Measurements from ENCODE around the gene SHANK3. TPM values are rescaled to one million over a fixed set of nuclear protein-coding genes. Genes with fewer than 3 reads are reported as not detected.
"Not testable (repeated sequence)": the region's sequence is repeated elsewhere in the genome, so short reads cannot be mapped to it uniquely, and the experiment has no call there.

The SHANK3 gene
- total RNA-seq, 1 donor from 2014 or later: 7.8 TPM

- no peak for DNase-seq (ENCODE audit: low read depth in 2 of 2)
These were observed 19.4 kb upstream of the SHANK3 start for GRCh38 chr22:50653256-50653655.

GRCh38 chr22:50654664-50655063, 18.0 kb upstream of the SHANK3 start:
- not testable (repeated sequence) for DNase-seq (ENCODE audit: low read depth in 2 of 2)

GRCh38 chr22:50656122-50657070, 16.2 kb upstream of the SHANK3 start:
- DNase-seq (ENCODE audit: low read depth in 2 of 2): peak; percentile 74 to 93

GRCh38 chr22:50657925-50658324, 14.7 kb upstream of the SHANK3 start:
- DNase-seq (ENCODE audit: low read depth in 2 of 2): peak in 1 of 2 donors; percentile 41

- not testable (repeated sequence) for DNase-seq (ENCODE audit: low read depth in 2 of 2)
These were observed 12.9 kb upstream of the SHANK3 start for GRCh38 chr22:50659711-50660110.

- no peak for DNase-seq (ENCODE audit: low read depth in 2 of 2)
These were observed 12.3 kb upstream of the SHANK3 start for GRCh38 chr22:50660306-50660705.

DNA sequence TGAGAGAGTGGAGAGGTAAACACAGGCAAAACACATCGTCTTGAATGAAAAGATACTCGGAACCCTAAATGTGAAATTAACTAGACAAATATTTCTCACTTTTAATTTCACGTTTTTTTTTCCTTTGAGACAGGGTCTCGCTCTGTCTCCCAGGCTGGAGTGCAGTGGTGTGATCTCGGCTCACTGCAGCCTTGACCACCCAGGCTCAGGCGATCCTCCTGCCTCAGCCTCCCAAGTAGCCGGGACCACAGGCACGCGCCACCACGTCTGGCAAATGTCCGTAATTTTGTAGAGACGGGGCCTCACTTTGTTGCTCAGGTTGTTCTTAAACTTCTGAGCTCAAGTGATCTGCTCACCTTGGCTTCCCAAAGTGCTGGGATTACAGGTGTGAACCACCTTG, 7.4 kb upstream of the SHANK3 start:
- no peak for DNase-seq (ENCODE audit: low read depth in 2 of 2)

DNA sequence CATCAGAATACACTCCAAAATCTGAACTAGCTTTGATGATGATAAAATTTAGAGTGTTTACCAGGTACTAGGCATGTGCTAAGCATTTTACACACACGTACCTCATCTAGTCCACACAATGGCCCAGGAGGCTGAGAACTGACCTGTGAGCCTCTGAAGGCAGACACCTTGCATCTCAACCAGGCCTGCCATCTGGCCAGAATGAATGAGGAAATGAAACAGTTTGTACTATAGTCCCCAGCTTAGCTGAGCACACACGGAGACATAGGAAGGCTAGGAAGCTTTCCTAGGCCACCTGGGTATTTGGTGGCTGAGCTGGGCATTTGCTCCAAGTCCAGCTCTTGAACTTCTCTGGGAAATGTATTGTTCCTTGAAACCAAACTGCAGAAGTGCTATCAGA, 6.9 kb upstream of the SHANK3 start:
- no peak for DNase-seq (ENCODE audit: low read depth in 2 of 2)

- DNase-seq (ENCODE audit: low read depth in 2 of 2): no peak
These were observed 2.1 kb upstream of the SHANK3 start for GRCh38 chr22:50670513-50670912.

DNA sequence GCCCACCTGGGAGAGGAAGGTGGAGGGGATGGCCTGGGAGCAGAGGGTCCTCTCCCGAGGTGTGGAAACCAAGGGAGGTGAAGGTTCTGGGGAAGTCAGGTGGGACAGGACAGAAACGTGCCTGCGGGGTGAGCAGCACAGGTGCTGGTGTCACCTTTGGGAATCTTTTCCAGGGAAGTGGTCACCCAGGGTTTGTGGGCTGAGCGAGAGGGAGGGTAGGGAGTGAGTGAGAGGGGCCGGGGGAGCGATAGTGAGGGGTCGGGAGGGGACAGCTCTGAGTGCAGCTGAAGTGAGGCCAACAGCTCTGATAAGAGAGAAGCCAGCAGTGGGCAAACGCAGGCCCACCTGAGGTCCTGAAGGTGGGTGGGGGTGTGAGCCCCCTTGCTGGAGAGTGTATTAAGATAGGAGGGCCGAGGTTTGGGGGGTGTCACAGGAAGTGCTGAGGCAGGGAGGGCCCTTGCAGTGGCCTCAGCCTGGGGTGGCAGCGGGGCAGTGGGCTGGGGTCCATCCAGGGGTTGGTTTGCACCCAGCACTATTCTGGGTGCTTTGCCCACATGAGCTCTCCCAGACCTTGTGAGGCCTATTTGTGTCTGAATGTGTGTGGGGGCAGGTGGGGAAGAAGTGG, 1.6 kb upstream of the SHANK3 start:
- no peak for DNase-seq (ENCODE audit: low read depth in 2 of 2)

GRCh38 chr22:50671641-50672040, 982 bp upstream of the SHANK3 start:
- peak in 1 of 2 donors; percentile 62 for DNase-seq (ENCODE audit: low read depth in 2 of 2)

- no peak for DNase-seq (ENCODE audit: low read depth in 2 of 2)
These were observed 582 bp upstream of the SHANK3 start for GRCh38 chr22:50672041-50672440.

DNA sequence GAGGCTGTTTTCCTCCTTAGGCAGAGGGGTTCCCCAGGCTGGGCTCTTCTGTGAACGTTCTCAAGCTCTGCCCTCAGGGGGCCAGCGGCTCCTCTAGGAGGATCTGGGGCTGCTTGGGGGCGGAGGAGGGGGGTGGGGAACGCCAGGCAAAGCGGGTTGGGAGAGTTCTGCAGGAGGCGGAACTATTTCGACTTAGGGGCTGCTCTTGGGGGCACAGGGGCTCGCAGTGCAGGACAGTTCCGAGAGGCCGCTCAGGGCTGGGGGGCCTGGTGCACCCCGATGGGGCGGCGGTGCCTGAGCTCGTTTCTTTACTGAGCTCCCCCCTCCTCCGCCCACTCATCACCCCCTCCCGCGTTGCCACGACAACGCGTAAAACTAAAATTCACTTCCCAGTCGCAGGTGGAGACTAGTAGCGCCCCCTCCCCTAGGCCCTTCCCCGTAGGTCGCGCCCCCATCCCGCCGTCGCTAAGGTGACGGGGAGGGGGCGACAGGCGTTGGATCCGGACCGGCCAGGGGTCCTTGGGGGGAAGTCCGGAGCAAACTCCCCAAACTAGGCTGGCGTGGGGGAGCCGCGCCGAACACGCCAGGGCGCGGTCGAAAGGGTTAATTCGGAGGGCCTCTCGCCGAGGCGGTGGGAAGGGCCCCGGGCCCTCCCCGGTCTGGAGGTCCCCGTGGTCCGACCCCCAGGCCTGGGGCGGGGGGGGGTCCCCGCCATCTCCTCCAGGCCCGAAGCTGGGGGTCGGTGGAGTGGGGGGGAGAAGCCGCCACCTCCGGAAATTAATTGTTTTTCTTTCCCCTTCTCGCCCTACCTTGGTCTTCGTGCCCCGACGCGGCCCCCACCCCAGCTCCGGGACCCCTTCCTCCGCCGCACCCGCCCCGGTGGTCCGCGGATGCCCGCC, 857 bp downstream of the SHANK3 start:
- peak in 1 of 2 donors; percentile 63 for DNase-seq (ENCODE audit: low read depth in 2 of 2)

DNA sequence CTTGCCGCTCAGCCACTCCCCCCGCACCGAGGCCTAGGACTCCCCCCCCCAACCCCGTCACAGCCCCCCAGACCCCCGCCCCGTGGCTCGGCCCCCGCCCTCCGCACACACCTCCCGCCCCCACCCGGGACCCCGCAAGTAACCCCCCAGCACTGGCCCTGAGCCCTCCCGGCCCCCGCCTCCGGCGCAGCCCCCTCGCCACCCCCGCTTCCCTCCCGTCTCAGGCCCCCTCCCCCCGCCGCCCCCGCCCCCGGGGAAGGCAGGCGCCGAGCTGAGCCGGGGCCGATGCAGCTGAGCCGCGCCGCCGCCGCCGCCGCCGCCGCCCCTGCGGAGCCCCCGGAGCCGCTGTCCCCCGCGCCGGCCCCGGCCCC, 1.5 kb downstream of the SHANK3 start:
- DNase-seq (ENCODE audit: low read depth in 2 of 2): no peak

GRCh38 chr22:50674606-50675552, 2.3 kb downstream of the SHANK3 start:
- DNase-seq (ENCODE audit: low read depth in 2 of 2): peak in 1 of 2 donors; percentile 36

DNA sequence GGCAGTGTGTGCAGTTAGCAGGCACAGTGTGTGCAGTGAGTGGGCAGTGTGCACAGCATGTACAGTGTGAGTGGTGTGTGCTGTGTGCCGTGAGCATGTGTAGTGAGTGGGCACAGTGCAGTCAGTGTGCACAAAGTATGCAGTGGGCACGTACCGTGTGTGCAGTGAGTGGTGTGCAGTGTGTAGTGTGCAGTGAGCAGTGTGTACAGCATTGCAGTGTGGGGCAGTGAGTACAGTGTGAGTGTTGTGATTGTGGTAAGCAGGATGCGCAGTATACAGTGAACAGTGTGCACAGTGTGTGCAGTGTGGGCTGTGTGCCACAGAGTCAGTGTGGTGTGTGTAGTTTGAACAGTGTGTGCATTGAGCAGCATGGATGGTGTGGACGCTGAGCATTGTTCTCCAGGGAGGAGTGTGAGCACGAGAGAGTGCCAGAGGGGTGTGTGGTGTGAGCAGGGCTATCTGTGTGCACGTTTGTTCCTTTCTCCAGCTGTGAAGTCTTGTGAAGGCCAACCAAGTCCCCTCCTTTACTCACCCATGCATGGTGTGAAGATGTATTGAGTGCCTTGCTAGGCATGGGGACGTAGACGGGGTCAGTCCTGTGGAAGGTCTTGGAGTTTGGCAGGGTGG, 3.0 kb downstream of the SHANK3 start:
- no peak for DNase-seq (ENCODE audit: low read depth in 2 of 2)

DNA sequence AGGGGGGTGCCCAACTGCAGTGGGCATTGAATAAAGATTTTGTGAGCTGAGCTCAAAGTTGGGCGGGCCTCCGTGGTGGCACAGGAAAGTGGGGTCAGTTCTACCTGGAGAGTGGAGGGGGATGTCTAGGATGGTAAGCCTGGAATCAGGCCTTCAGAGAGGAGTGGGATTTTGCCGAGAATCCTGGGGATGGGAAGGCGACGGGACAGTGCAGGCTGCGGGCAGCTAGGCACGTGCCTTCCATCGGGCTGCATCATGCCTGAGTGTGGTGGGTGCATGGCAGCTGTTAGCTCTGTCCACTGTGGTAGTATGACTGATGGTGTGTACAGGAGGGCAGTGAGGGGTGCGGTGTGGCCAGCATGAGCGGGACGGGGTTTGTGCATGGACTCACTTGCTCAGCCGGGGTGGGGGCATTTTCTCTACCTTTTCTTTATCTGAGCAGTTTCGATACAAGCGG, 3.6 kb downstream of the SHANK3 start:
- DNase-seq (ENCODE audit: low read depth in 2 of 2): peak in 1 of 2 donors; percentile 38

GRCh38 chr22:50676661-50677492, 4.3 kb downstream of the SHANK3 start:
- DNase-seq (ENCODE audit: low read depth in 2 of 2): no peak

All from dermis microvascular lymphatic vessel endothelial cell (primary cell).